Neuronal stem cell (in vitro differentiated cells): ENCODE data around the gene JAKMIP1.
"Not testable (repeated sequence)": the region's sequence is repeated elsewhere in the genome, so short reads cannot be mapped to it uniquely, and the experiment has no call there.

Source experiments
- DNase-seq: peaks from one replicate; pipeline ENCODE4 v3.0.0-alpha.2; 2013; ENCODE audit warnings: low spot score
- H2AFZ ChIP-seq: one replicate; pipeline ENCODE4 v1.6.1; 2013; ENCODE audit warnings: mild to moderate bottlenecking, low read length, inconsistent platforms
- H2AK5ac ChIP-seq: 2 replicates; pipeline ENCODE4 v1.6.1; 2013; ENCODE audit warnings: low read depth, mild to moderate bottlenecking, inconsistent platforms, low read length, moderate library complexity, mixed read lengths
- H2BK120ac ChIP-seq: 2 replicates; pipeline ENCODE4 v1.6.1; 2013; ENCODE audit warnings: low read depth, mild to moderate bottlenecking, inconsistent platforms, low read length, moderate library complexity, mixed read lengths
- H2BK12ac ChIP-seq: one replicate; pipeline ENCODE4 v1.6.1; 2013; ENCODE audit warnings: low read length, inconsistent platforms
- H2BK15ac ChIP-seq: 2 replicates; pipeline ENCODE4 v1.6.1; 2013; ENCODE audit warnings: mild to moderate bottlenecking, low read length, inconsistent platforms, mixed read lengths
- H2BK5ac ChIP-seq: one replicate; pipeline ENCODE4 v1.6.1; 2013; ENCODE audit warnings: inconsistent platforms, mild to moderate bottlenecking, low read length, moderate library complexity
- H3K14ac ChIP-seq: one replicate; pipeline ENCODE4 v1.6.1; 2013; ENCODE audit warnings: low read length, inconsistent platforms
- H3K18ac ChIP-seq: 2 replicates; pipeline ENCODE4 v1.6.1; 2013; ENCODE audit warnings: low read length, inconsistent platforms
- H3K23ac ChIP-seq: 2 replicates; pipeline ENCODE4 v1.6.1; 2013; ENCODE audit warnings: low read depth, mild to moderate bottlenecking, mixed read lengths, low read length, inconsistent platforms; ENCODE audit not compliant: poor library complexity
- H3K27ac ChIP-seq: replicated peaks from 3 replicates; pipeline ENCODE4 v1.5.1; 2013; ENCODE audit warnings: low read length, inconsistent platforms
- H3K27me3 ChIP-seq, 3 experiments: 2 replicates each; pipeline ENCODE4 v1.6.1; 2013; ENCODE audit warnings: low read length in 3 of 3, mild to moderate bottlenecking in 2 of 3, inconsistent platforms in 1 of 3, low read depth in 1 of 3, mixed read lengths in 1 of 3, moderate library complexity in 1 of 3; ENCODE audit not compliant: control insufficient read depth in 3 of 3, insufficient read depth in 3 of 3
- H3K36me3 ChIP-seq, 2 donors: replicated peaks in 1 of 2; 2 replicates each; pipeline ENCODE4 v1.6.1; 2013; ENCODE audit warnings: low read length in 2 of 2; ENCODE audit not compliant: control insufficient read depth in 2 of 2, insufficient read depth in 2 of 2
- H3K4ac ChIP-seq: 2 replicates; pipeline ENCODE4 v1.6.1; 2013; ENCODE audit warnings: inconsistent platforms, mild to moderate bottlenecking, low read length, moderate library complexity
- H3K4me1 ChIP-seq, 2 donors: 1 replicate in 1 of 2; 2 replicates in 1 of 2; pipeline ENCODE4 v1.6.1; 2013; ENCODE audit warnings: low read length in 2 of 2, low read depth in 1 of 2; ENCODE audit not compliant: control insufficient read depth in 2 of 2, insufficient read depth in 1 of 2
- H3K4me2 ChIP-seq: one replicate; pipeline ENCODE4 v1.6.1; 2013; ENCODE audit warnings: mild to moderate bottlenecking, low read length, inconsistent platforms; ENCODE audit not compliant: insufficient read depth, poor library complexity, severe bottlenecking
- H3K4me3 ChIP-seq, 2 donors: 2 replicates each; pipeline ENCODE4 v1.5.1; 2013; ENCODE audit warnings: low read length in 2 of 2, mild to moderate bottlenecking in 2 of 2, inconsistent platforms in 1 of 2, moderate library complexity in 1 of 2
- H3K79me1 ChIP-seq: one replicate; pipeline ENCODE4 v1.6.1; 2013; ENCODE audit warnings: low read depth, mild to moderate bottlenecking, inconsistent platforms, low read length, moderate library complexity
- H3K9ac ChIP-seq: one replicate; pipeline ENCODE4 v1.6.1; 2013; ENCODE audit warnings: mild to moderate bottlenecking, low read depth, low read length, inconsistent platforms; ENCODE audit not compliant: poor library complexity
- H3K9me3 ChIP-seq, 2 donors: replicated peaks in 1 of 2; 2 replicates each; pipeline versions ENCODE3 to v1.6.1; 2013; ENCODE audit warnings: low read length in 2 of 2, mild to moderate bottlenecking in 2 of 2, inconsistent platforms in 1 of 2, low read depth in 1 of 2, mixed read lengths in 1 of 2, moderate library complexity in 1 of 2; ENCODE audit not compliant: control insufficient read depth in 2 of 2, insufficient read depth in 1 of 2
- H4K8ac ChIP-seq: one replicate; pipeline ENCODE4 v1.6.1; 2013; ENCODE audit warnings: low read depth, mild to moderate bottlenecking, inconsistent platforms, low read length, moderate library complexity
- H4K91ac ChIP-seq: one replicate; pipeline ENCODE4 v1.6.1; 2013; ENCODE audit warnings: low read length, low read depth, mild to moderate bottlenecking, inconsistent platforms; ENCODE audit not compliant: poor library complexity
- WGBS, 2 donors: extraction: QIAGEN DNeasy Blood & Tissue Kit; methylation state at CpG; one replicate each; pipeline ENCODE4 v1.1.7; 2013; ENCODE audit warnings: missing lambda C conversion rate in 2 of 2, mixed read lengths in 1 of 2; ENCODE audit not compliant: insufficient read length in 2 of 2, insufficient replicate concordance in 1 of 2; ENCODE audit errors: extremely low coverage in 2 of 2; 5-methylcytosine and 5-hydroxymethylcytosine counted together

Gene JAKMIP1

GRCh38 chr4:6217716-6218381 lies 17.5 kb upstream of the JAKMIP1 start:
- no peak overlapping the region for H3K4ac ChIP-seq
- H3K18ac ChIP-seq = no peak overlapping the region
- no peaks in the 10 kb centered on the region for H3K79me1 ChIP-seq
- H4K8ac ChIP-seq = no peak overlapping the region
- H3K4me2 ChIP-seq = no peak overlapping the region
- no peak overlapping the region for H3K14ac ChIP-seq
- no peak overlapping the region for H4K91ac ChIP-seq
- H3K9me3 ChIP-seq = peaks cover 4 to 5% of the 10 kb centered on the region in 2 donors
- no peak overlapping the region for H3K23ac ChIP-seq
- H2BK15ac ChIP-seq = no peak overlapping the region
- no peak overlapping the region for H2BK5ac ChIP-seq
- H2BK12ac ChIP-seq = no peak overlapping the region
- no peak overlapping the region for H2BK120ac ChIP-seq
- H2AFZ ChIP-seq = no peak overlapping the region
- DNase-seq = no peak
- no peak overlapping the region for H3K9ac ChIP-seq
- WGBS, 2 donors = no CpG with 5 or more reads among the region's 1 CpG
- H3K27me3 ChIP-seq = peaks cover 0 to 34% (median 13%) of the 10 kb centered on the region in 3 experiments
- H3K4me1 ChIP-seq = peaks cover 0 to 3% of the 10 kb centered on the region in 2 donors
- H3K36me3 ChIP-seq = no peaks in the 10 kb centered on the region
- no peak overlapping the region for H3K27ac ChIP-seq
- no peak overlapping the region for H2AK5ac ChIP-seq
- H3K4me3 ChIP-seq = no peak overlapping the region

GRCh38 chr4:6216588-6216987 lies 16.2 kb upstream of the JAKMIP1 start:
- Histone ChIP-seq H3K23ac (no peak overlapping the region), H3K4me1 (peaks cover 0 to 3% of the 10 kb centered on the region in 2 donors), H3K27me3 (peaks cover 0 to 23% (median 7%) of the 10 kb centered on the region in 3 experiments), H4K8ac (no peak overlapping the region), H3K36me3 (no peaks in the 10 kb centered on the region), H3K4me2 (no peak overlapping the region), H2AK5ac (no peak overlapping the region), H2BK12ac (no peak overlapping the region), H3K9me3 (no peaks in the 10 kb centered on the region), H3K4ac (no peak overlapping the region), H2BK15ac (no peak overlapping the region), H3K14ac (no peak overlapping the region), H2BK5ac (no peak overlapping the region), H4K91ac (no peak overlapping the region), H3K18ac (no peak overlapping the region), H3K27ac (no peak overlapping the region), H3K4me3 (no peak overlapping the region), H3K9ac (no peak overlapping the region), H3K79me1 (no peaks in the 10 kb centered on the region), H2BK120ac (no peak overlapping the region), H2AFZ (no peak overlapping the region)
- no peak for DNase-seq
- WGBS, 2 donors = no CpG with 5 or more reads among the region's 3 CpGs

- H3K4ac ChIP-seq = no peak overlapping the region
- no peaks in the 10 kb centered on the region for H3K79me1 ChIP-seq
- no peaks in the 10 kb centered on the region for H3K4me1 ChIP-seq
- H2AK5ac ChIP-seq = no peak overlapping the region
- DNase-seq = no peak
- WGBS, 2 donors = no CpG with 5 or more reads among the region's 4 CpGs
- no peak overlapping the region for H3K23ac ChIP-seq
- H3K27me3 ChIP-seq = peaks cover 0 to 6% (median 0%) of the 10 kb centered on the region in 3 experiments
- no peak overlapping the region for H2AFZ ChIP-seq
- H4K91ac ChIP-seq = no peak overlapping the region
- no peak overlapping the region for H4K8ac ChIP-seq
- H3K4me2 ChIP-seq = no peak overlapping the region
- no peak overlapping the region for H3K9ac ChIP-seq
- no peak overlapping the region for H3K4me3 ChIP-seq
- no peak overlapping the region for H2BK120ac ChIP-seq
- no peak overlapping the region for H2BK15ac ChIP-seq
- H2BK5ac ChIP-seq = no peak overlapping the region
- no peak overlapping the region for H3K14ac ChIP-seq
- H3K36me3 ChIP-seq = no peaks in the 10 kb centered on the region
- H2BK12ac ChIP-seq = no peak overlapping the region
- H3K27ac ChIP-seq = no peak overlapping the region
- H3K9me3 ChIP-seq = no peaks in the 10 kb centered on the region
- no peak overlapping the region for H3K18ac ChIP-seq
Measured at GRCh38 chr4:6209921-6210320, 9.6 kb upstream of the JAKMIP1 start.

- H3K4me1 ChIP-seq, H4K8ac ChIP-seq, H2AFZ ChIP-seq, H3K27ac ChIP-seq, H2BK12ac ChIP-seq, H3K79me1 ChIP-seq, H3K36me3 ChIP-seq, H3K4ac ChIP-seq, H2BK120ac ChIP-seq, H2AK5ac ChIP-seq, H3K18ac ChIP-seq, H3K4me2 ChIP-seq, H3K23ac ChIP-seq, DNase-seq, H3K14ac ChIP-seq, H2BK5ac ChIP-seq, H3K27me3 ChIP-seq, H3K4me3 ChIP-seq, H2BK15ac ChIP-seq, H3K9me3 ChIP-seq, H3K9ac ChIP-seq, H4K91ac ChIP-seq: not testable (repeated sequence)
- WGBS, 2 donors = no CpG with 5 or more reads among the region's 4 CpGs
Measured at GRCh38 chr4:6209291-6209690, 8.9 kb upstream of the JAKMIP1 start.
